ENCODE results near the gene MSI2.

The MSI2 gene

GRCh38 chr17:57425431-57425830 lies 169.1 kb downstream of the MSI2 start:
- ChIA-PET POLR2A (no interaction called here), CTCF (interaction anchor here (0.6 kb wide), 2 partner anchors 175 to 406 kb away, joined by 3 to 4 read pairs; no protein-coding TSS in a partner anchor)
- DNase-seq (ENCODE audit: extremely low spot score) = no peak
- TF ChIP-seq ZNF384 (IDR thresholded peaks at IDR 0.05) = no peak
- no peak for TF ChIP-seq FOXM1 (IDR thresholded peaks at IDR 0.05; ENCODE audit: borderline replicate concordance)
- no peak for TF ChIP-seq ELF4 (IDR thresholded peaks at IDR 0.05)
- TF ChIP-seq NFRKB (IDR thresholded peaks at IDR 0.05) = no peak
- no peak for TF ChIP-seq LEF1 (IDR thresholded peaks at IDR 0.05; ENCODE audit: borderline replicate concordance)
- TF ChIP-seq FOXA1 (IDR thresholded peaks at IDR 0.05) = no peak
- TF ChIP-seq PKNOX1 (IDR thresholded peaks at IDR 0.05) = no peak
- TF ChIP-seq CTBP1 (IDR thresholded peaks at IDR 0.05; ENCODE audit: borderline replicate concordance) = no peak
- no peak for TF ChIP-seq SUZ12 (IDR thresholded peaks at IDR 0.05)
- TF ChIP-seq HDGF (IDR thresholded peaks at IDR 0.05; ENCODE audit: borderline replicate concordance) = no peak
- TF ChIP-seq BHLHE40 (IDR thresholded peaks at IDR 0.05; ENCODE audit: borderline replicate concordance) = no peak
- no peak for TF ChIP-seq FOXK2 (IDR thresholded peaks at IDR 0.05)
- no peak for TF ChIP-seq SP1 (IDR thresholded peaks at IDR 0.05)
- no peak for TF ChIP-seq ARNT (IDR thresholded peaks at IDR 0.05)
- no peak for TF ChIP-seq L3MBTL2 (conservative IDR thresholded peaks at IDR 0.05)
- no peak for TF ChIP-seq TARDBP (IDR thresholded peaks at IDR 0.05)

GRCh38 chr17:57425903-57426880 lies 169.9 kb downstream of the MSI2 start:
- CTCF ChIA-PET = interaction anchor here (0.6 to 0.7 kb wide), 3 partner anchors 114 to 407 kb away, joined by 3 to 4 read pairs (median 3); no protein-coding TSS in a partner anchor
- no peak for DNase-seq (ENCODE audit: extremely low spot score)
- POLR2A ChIA-PET = no interaction called here
- no peak for TF ChIP-seq L3MBTL2 (conservative IDR thresholded peaks at IDR 0.05)
- TF ChIP-seq ELF4 (IDR thresholded peaks at IDR 0.05) = no peak
- TF ChIP-seq CTBP1 (IDR thresholded peaks at IDR 0.05; ENCODE audit: borderline replicate concordance) = no peak
- TF ChIP-seq LEF1 (IDR thresholded peaks at IDR 0.05; ENCODE audit: borderline replicate concordance) = no peak

GRCh38 chr17:57429966-57430365 lies 173.6 kb downstream of the MSI2 start:
- POLR2A ChIA-PET = no interaction called here
- TF ChIP-seq CTBP1 (IDR thresholded peaks at IDR 0.05; ENCODE audit: borderline replicate concordance) = no peak
- TF ChIP-seq FOXA1 (IDR thresholded peaks at IDR 0.05) = no peak
- TF ChIP-seq ELF4 (IDR thresholded peaks at IDR 0.05) = no peak
- TF ChIP-seq LEF1 (IDR thresholded peaks at IDR 0.05; ENCODE audit: borderline replicate concordance) = no peak
- no peak for TF ChIP-seq FOXK2 (IDR thresholded peaks at IDR 0.05)
- no peak for TF ChIP-seq BHLHE40 (IDR thresholded peaks at IDR 0.05; ENCODE audit: borderline replicate concordance)
- TF ChIP-seq HDGF (IDR thresholded peaks at IDR 0.05; ENCODE audit: borderline replicate concordance) = no peak
- TF ChIP-seq ARNT (IDR thresholded peaks at IDR 0.05) = no peak
- no peak for TF ChIP-seq NFRKB (IDR thresholded peaks at IDR 0.05)
- no peak for TF ChIP-seq L3MBTL2 (conservative IDR thresholded peaks at IDR 0.05)
- TF ChIP-seq PKNOX1 (IDR thresholded peaks at IDR 0.05) = no peak
- TF ChIP-seq TARDBP (IDR thresholded peaks at IDR 0.05) = no peak
- no peak for TF ChIP-seq SUZ12 (IDR thresholded peaks at IDR 0.05)
- TF ChIP-seq FOXM1 (IDR thresholded peaks at IDR 0.05; ENCODE audit: borderline replicate concordance) = no peak
- CTCF ChIA-PET = no interaction called here
- no peak for DNase-seq (ENCODE audit: extremely low spot score)

GRCh38 chr17:57431415-57431814 lies 175.1 kb downstream of the MSI2 start:
- CTCF ChIA-PET = interaction anchor here (1.5 kb wide), 1 partner anchor 8 kb away, joined by 5 read pairs; no protein-coding TSS in a partner anchor
- DNase-seq (ENCODE audit: extremely low spot score) = no peak
- POLR2A ChIA-PET = no interaction called here
- TF ChIP-seq CTBP1 (IDR thresholded peaks at IDR 0.05; ENCODE audit: borderline replicate concordance) = no peak
- no peak for TF ChIP-seq NFRKB (IDR thresholded peaks at IDR 0.05)
- no peak for TF ChIP-seq ELF4 (IDR thresholded peaks at IDR 0.05)
- TF ChIP-seq FOXA1 (IDR thresholded peaks at IDR 0.05) = no peak
- no peak for TF ChIP-seq SUZ12 (IDR thresholded peaks at IDR 0.05)
- TF ChIP-seq FOXK2 (IDR thresholded peaks at IDR 0.05) = no peak
- TF ChIP-seq ARNT (IDR thresholded peaks at IDR 0.05) = no peak

GRCh38 chr17:57432507-57433277 lies 176.4 kb downstream of the MSI2 start:
- TF ChIP-seq FOXA1 (IDR thresholded peaks at IDR 0.05) (no peak), L3MBTL2 (conservative IDR thresholded peaks at IDR 0.05) (no peak), PKNOX1 (IDR thresholded peaks at IDR 0.05) (0 out of 2 replicates have a peak, but pooled peaks have one; percentile 8)
- no peak for DNase-seq (ENCODE audit: extremely low spot score)
- POLR2A ChIA-PET = no interaction called here
- CTCF ChIA-PET = interaction anchor here (1.3 to 1.5 kb wide), 2 partner anchors 7 to 190 kb away, joined by 4 to 5 read pairs; no protein-coding TSS in a partner anchor

GRCh38 chr17:57433452-57433851 lies 177.1 kb downstream of the MSI2 start:
- ChIA-PET POLR2A (no interaction called here), CTCF (no interaction called here)
- no peak for TF ChIP-seq ZNF384 (IDR thresholded peaks at IDR 0.05)
- TF ChIP-seq ELF4 (IDR thresholded peaks at IDR 0.05) = no peak
- TF ChIP-seq NFRKB (IDR thresholded peaks at IDR 0.05) = no peak
- TF ChIP-seq CTBP1 (IDR thresholded peaks at IDR 0.05; ENCODE audit: borderline replicate concordance) = no peak
- TF ChIP-seq BHLHE40 (IDR thresholded peaks at IDR 0.05; ENCODE audit: borderline replicate concordance) = no peak
- TF ChIP-seq FOXM1 (IDR thresholded peaks at IDR 0.05; ENCODE audit: borderline replicate concordance) = no peak
- TF ChIP-seq TARDBP (IDR thresholded peaks at IDR 0.05) = no peak
- DNase-seq (ENCODE audit: extremely low spot score) = no peak

Measured in HEK293T (cell line).